HUES48 (cell line): ENCODE data around the gene ANO2.

Experiments used
- H3K27ac ChIP-seq: one replicate; pipeline ENCODE4 v1.7.0; 2013; ENCODE audit warnings: low read depth, low read length, inconsistent platforms
- H3K27me3 ChIP-seq: 2 replicates; pipeline ENCODE4 v1.6.1; 2013; ENCODE audit warnings: mild to moderate bottlenecking, low read length; ENCODE audit not compliant: control insufficient read depth, insufficient read depth
- H3K36me3 ChIP-seq: 2 replicates; pipeline ENCODE4 v1.6.1; 2013; ENCODE audit warnings: low read length; ENCODE audit not compliant: control insufficient read depth, insufficient read depth
- H3K4me1 ChIP-seq: 2 replicates; pipeline ENCODE4 v1.6.1; 2013; ENCODE audit warnings: mild to moderate bottlenecking, low read length; ENCODE audit not compliant: control insufficient read depth, insufficient read depth
- H3K4me3 ChIP-seq: 2 replicates; pipeline ENCODE4 v1.5.1; 2013; ENCODE audit warnings: mild to moderate bottlenecking, low read depth, low read length
- H3K9ac ChIP-seq: 2 replicates; pipeline ENCODE4 v1.6.1; 2013; ENCODE audit warnings: mild to moderate bottlenecking, low read depth, low read length, moderate library complexity
- H3K9me3 ChIP-seq: 2 replicates; pipeline ENCODE4 v1.6.1; 2013; ENCODE audit warnings: low read length; ENCODE audit not compliant: control insufficient read depth, insufficient read depth

Gene ANO2

DNA sequence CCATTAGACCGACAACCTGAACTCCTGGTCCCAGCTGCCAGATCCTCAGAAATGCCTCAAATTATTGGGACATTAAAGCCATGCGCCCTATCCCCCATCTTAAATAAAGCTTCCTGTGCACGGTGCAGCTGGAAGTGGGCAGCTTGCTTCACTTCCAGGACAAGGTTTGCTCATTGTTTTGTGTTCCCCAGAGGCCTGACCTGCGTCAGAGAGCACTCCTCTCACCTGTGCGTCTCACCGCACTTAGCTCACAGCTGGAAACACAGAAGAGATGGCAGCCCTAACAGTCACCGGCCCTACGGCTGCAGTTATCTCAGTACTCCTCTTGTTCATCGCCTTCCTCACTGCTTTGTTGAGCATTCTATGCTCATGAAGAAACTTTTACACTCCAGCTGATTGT is 135.5 kb downstream of the ANO2 start:
- H3K4me1 ChIP-seq: no peaks in the 10 kb centered on the region
- no peaks in the 10 kb centered on the region for H3K9me3 ChIP-seq
- no peak overlapping the region for H3K4me3 ChIP-seq
- H3K27me3 ChIP-seq: no peaks in the 10 kb centered on the region
- no peak overlapping the region for H3K27ac ChIP-seq
- H3K9ac ChIP-seq: no peak overlapping the region
- H3K36me3 ChIP-seq: no peaks in the 10 kb centered on the region

DNA sequence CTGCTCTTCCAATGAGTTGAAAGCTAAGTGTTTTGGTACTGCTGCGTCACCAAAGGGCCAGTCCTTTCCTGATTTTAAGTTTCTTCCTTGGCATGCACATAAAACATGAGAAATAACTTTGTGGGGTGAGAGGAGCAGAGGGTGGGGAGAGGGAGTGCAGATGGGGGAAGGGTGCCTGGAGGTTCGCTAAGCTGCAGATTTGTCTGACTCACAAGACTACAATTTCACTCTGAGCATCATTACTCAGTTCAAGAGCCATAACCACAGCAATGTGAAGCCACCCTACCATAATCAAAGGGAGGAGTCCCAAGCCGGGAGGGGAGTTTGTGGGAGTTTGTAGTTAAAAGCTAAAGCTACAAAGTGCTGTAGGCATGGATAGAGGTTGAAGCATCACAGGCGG is 136.1 kb downstream of the ANO2 start:
- no peak overlapping the region for H3K4me3 ChIP-seq
- no peak overlapping the region for H3K27ac ChIP-seq
- no peak overlapping the region for H3K9ac ChIP-seq
- no peaks in the 10 kb centered on the region for H3K4me1 ChIP-seq
- H3K9me3 ChIP-seq: no peaks in the 10 kb centered on the region
- H3K27me3 ChIP-seq: no peaks in the 10 kb centered on the region
- no peaks in the 10 kb centered on the region for H3K36me3 ChIP-seq

- H3K27me3 ChIP-seq: no peaks in the 10 kb centered on the region
- no peak overlapping the region for H3K4me3 ChIP-seq
These were observed 137.4 kb downstream of the ANO2 start for GRCh38 chr12:5807514-5808219.

DNA sequence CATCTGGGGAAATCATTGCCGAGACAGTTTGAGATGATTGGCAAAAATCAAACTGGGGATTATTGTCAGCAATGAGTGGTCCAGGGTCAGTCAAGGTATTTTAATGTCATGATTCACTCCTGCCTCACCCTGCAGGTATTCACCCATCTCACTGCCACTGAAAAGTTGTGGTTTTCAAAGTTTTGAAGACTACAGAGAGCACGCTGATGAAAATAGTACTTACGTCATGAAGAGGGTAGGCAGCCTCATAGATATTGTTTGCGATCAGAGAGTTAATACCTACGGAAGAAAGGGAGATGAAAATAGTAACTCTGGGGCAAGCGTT is 138.0 kb downstream of the ANO2 start:
- no peak overlapping the region for H3K9ac ChIP-seq
- no peaks in the 10 kb centered on the region for H3K4me1 ChIP-seq
- no peak overlapping the region for H3K27ac ChIP-seq
- no peaks in the 10 kb centered on the region for H3K36me3 ChIP-seq
- no peaks in the 10 kb centered on the region for H3K27me3 ChIP-seq
- no peak overlapping the region for H3K4me3 ChIP-seq
- H3K9me3 ChIP-seq: no peaks in the 10 kb centered on the region

More at GRCh38 chr12:5807514-5808219, 137.4 kb downstream of the ANO2 start:
- no peak overlapping the region for H3K27ac ChIP-seq
- no peaks in the 10 kb centered on the region for H3K9me3 ChIP-seq
- no peak overlapping the region for H3K9ac ChIP-seq
- H3K36me3 ChIP-seq: no peaks in the 10 kb centered on the region
- H3K4me1 ChIP-seq: no peaks in the 10 kb centered on the region

- no peaks in the 10 kb centered on the region for H3K4me1 ChIP-seq
- no peaks in the 10 kb centered on the region for H3K36me3 ChIP-seq
- H3K9ac ChIP-seq: no peak overlapping the region
- H3K4me3 ChIP-seq: no peak overlapping the region
- H3K9me3 ChIP-seq: no peaks in the 10 kb centered on the region
- no peak overlapping the region for H3K27ac ChIP-seq
- H3K27me3 ChIP-seq: no peaks in the 10 kb centered on the region
These were observed 138.5 kb downstream of the ANO2 start for GRCh38 chr12:5806371-5807089.

- Histone ChIP-seq H3K9me3 (no peaks in the 10 kb centered on the region), H3K4me3 (no peak overlapping the region), H3K4me1 (no peaks in the 10 kb centered on the region), H3K9ac (no peak overlapping the region), H3K27me3 (no peaks in the 10 kb centered on the region), H3K27ac (no peak overlapping the region), H3K36me3 (no peaks in the 10 kb centered on the region)
These were observed 141.5 kb downstream of the ANO2 start for GRCh38 chr12:5803532-5803931.

- H3K9me3 ChIP-seq: no peaks in the 10 kb centered on the region
- H3K36me3 ChIP-seq: no peaks in the 10 kb centered on the region
- no peak overlapping the region for H3K4me3 ChIP-seq
- no peaks in the 10 kb centered on the region for H3K27me3 ChIP-seq
- no peaks in the 10 kb centered on the region for H3K4me1 ChIP-seq
- H3K27ac ChIP-seq: no peak overlapping the region
- no peak overlapping the region for H3K9ac ChIP-seq
These were observed 146.6 kb downstream of the ANO2 start for GRCh38 chr12:5798242-5799015.

DNA sequence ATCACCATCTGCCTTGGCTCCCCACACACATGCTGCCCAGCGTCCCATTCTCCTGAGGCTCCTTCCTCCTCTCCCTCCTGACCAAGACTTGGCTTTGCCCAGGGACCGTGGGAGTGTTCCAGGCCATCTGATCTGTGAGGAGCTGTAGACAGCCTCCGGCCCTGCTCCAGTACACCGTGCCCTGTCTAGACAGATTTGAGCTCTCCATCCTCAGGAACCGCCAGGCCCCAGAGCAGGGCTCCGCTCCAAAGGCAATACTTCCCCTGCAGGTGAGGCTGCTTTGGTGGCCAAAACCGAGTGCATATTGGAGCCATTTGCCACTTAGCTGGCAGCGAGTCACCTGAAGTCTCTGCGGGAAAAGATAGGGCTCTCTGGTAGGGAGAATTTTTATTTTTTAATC is 147.4 kb downstream of the ANO2 start:
- no peaks in the 10 kb centered on the region for H3K9me3 ChIP-seq
- no peaks in the 10 kb centered on the region for H3K27me3 ChIP-seq
- no peak overlapping the region for H3K27ac ChIP-seq
- no peaks in the 10 kb centered on the region for H3K4me1 ChIP-seq
- H3K36me3 ChIP-seq: no peaks in the 10 kb centered on the region
- no peak overlapping the region for H3K9ac ChIP-seq
- H3K4me3 ChIP-seq: no peak overlapping the region

GRCh38 chr12:5796959-5797225 is 148.2 kb downstream of the ANO2 start:
- H3K27me3 ChIP-seq: no peaks in the 10 kb centered on the region
- no peak overlapping the region for H3K27ac ChIP-seq
- no peaks in the 10 kb centered on the region for H3K9me3 ChIP-seq
- H3K4me1 ChIP-seq: no peaks in the 10 kb centered on the region
- H3K9ac ChIP-seq: no peak overlapping the region
- H3K36me3 ChIP-seq: no peaks in the 10 kb centered on the region
- H3K4me3 ChIP-seq: no peak overlapping the region

GRCh38 chr12:5796171-5796958 is 148.7 kb downstream of the ANO2 start:
- Histone ChIP-seq H3K4me3 (no peak overlapping the region), H3K27ac (no peak overlapping the region), H3K9ac (no peak overlapping the region), H3K36me3 (no peaks in the 10 kb centered on the region), H3K4me1 (no peaks in the 10 kb centered on the region), H3K9me3 (no peaks in the 10 kb centered on the region), H3K27me3 (no peaks in the 10 kb centered on the region)

GRCh38 chr12:5794156-5794555 is 150.9 kb downstream of the ANO2 start:
- no peaks in the 10 kb centered on the region for H3K36me3 ChIP-seq

More at GRCh38 chr12:5794156-5794555, 150.9 kb downstream of the ANO2 start:
- Histone ChIP-seq H3K9ac (no peak overlapping the region), H3K9me3 (no peaks in the 10 kb centered on the region), H3K4me1 (no peaks in the 10 kb centered on the region), H3K27ac (no peak overlapping the region), H3K27me3 (no peaks in the 10 kb centered on the region), H3K4me3 (no peak overlapping the region)
